HG03575 (cell line): ENCODE data around the gene ZNF600.
"Not testable (repeated sequence)": the region's sequence is repeated elsewhere in the genome, so short reads cannot be mapped to it uniquely, and the experiment has no call there.

ENCODE experiments used
- ATAC-seq: cut with Tn5 transposase; IDR thresholded peaks from one replicate; pipeline ENCODE4 v1.9.1; 2021; ENCODE audit not compliant: unreplicated experiment, insufficient number of reproducible peaks, low FRiP score; ENCODE audit errors: extremely low read depth

ZNF600 gene

GRCh38 chr19:52745919-52746318 lies 40.7 kb downstream of the ZNF600 start:
- not testable (repeated sequence) for ATAC-seq

- ATAC-seq = no peak
Observed at GRCh38 chr19:52743091-52743490, 43.5 kb downstream of the ZNF600 start.

DNA sequence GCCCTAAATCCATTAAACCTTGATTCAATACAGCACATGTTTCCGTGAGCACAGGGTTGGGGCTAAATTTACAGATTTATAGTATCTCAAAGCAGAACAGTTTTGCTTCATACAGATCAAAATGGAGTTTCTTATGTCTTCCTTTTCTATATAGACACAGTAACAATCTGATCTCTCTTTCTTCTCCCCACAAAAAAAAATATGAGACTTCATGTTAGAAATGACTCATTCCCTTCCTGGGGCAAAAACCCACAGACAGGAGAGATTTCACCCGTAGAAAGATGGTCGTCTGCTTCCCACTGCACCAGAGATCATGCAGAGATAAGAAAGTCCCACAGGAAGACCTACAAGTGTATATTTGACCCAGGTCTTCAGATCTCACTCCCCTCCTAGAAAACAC lies 44.1 kb downstream of the ZNF600 start:
- no peak for ATAC-seq

- ATAC-seq = no peak
Observed at GRCh38 chr19:52741951-52742485, 44.6 kb downstream of the ZNF600 start.

GRCh38 chr19:52741371-52741770 lies 45.2 kb downstream of the ZNF600 start:
- not testable (repeated sequence) for ATAC-seq

- ATAC-seq = no peak
Observed at GRCh38 chr19:52739576-52739975, 47.0 kb downstream of the ZNF600 start.

- no peak for ATAC-seq
Observed at GRCh38 chr19:52735734-52736133, 50.9 kb downstream of the ZNF600 start.

DNA sequence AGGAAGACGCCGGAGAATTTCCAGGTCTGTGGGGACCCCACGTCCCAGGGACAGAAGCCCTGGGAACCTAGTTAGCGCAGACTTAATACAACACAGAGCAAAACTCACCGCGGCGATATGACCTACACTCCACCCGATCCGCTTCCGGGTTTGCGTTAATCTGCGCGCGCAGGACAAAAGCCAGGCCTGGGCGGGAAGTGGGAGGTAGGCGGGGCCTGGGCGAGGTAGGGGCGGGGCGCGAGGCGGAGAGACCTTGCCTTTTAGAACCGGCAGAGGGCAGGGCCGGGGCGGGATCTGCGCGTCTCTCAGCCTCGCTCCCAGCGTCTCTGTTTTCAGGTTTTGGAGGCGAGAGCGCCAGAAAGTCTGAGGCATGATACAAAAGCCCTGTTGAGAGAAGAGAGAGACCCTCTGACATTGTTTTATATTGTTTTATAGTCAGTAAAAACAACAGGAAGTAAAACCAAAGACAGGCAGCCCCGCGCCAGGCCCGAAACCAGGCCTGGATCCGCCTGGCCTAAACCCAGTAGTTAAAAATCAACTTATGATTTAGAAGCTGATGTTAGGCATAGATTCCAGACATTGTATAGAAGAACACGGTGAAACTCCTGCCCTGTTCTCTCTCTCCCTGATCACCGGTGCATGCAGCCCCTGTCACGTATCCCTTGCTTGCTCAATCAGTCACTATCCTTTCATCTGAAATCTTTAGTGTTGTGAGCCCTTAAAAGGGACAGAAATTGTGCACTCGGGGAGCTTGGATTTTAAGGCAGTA lies 51.5 kb downstream of the ZNF600 start, which contains the start of gene ZNF611:
Gene ZNF611 (minus strand): TSS at position 152 of the 769 bp plus-strand sequence. CDS start 19,150 bp downstream, outside the sequence.
- no peak for ATAC-seq

DNA sequence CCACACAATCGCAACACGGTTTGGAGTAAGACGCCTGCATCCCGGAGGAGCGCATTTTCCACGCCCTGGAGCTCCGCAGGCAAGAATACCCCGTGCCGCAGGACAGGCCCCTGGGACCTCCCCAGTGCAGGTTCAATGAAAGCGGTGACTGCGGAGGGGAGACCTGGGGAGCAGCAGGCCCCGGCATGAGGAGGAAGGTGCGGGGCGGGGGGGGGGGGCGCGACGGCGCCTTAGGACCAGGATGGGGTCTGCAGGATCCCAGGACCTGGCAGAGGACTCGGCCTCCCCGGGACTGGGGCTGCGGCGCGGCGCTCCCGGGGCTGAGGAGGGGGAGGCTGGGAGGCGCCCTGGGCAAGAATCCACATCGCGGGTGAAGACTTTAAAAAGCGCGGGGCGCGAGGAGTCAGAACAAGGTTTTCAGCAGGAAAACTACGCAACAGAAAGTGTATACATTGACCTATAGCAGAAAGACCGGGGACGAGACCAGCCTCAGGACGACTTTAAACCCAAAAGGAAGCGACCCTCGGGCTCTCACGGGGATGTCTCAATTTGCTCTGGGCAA lies 52.2 kb downstream of the ZNF600 start:
- no peak for ATAC-seq

GRCh38 chr19:52726051-52726450 lies 60.5 kb downstream of the ZNF600 start:
- not testable (repeated sequence) for ATAC-seq

DNA sequence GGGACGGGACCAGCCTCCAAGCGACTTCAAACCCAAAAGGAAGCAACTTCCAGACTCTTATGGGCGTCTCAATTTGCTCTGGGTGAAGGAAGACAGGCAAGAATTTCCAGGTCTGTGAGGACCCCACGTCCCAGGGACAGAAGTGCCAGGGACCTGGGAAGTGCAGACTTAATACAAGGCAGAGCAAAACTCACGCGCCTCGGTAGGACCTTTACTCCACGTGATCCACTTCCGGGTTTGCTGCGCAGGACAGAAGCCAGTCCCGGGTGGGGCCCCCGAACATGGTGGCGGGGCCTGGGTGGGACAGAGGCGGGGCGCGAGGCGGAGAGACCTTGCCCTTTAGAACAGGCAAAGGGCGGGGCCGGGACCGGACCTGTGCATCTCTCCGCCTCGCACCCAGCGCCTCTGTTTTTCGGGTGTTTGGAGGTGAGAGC lies 61.0 kb downstream of the ZNF600 start:
- ATAC-seq = no peak

DNA sequence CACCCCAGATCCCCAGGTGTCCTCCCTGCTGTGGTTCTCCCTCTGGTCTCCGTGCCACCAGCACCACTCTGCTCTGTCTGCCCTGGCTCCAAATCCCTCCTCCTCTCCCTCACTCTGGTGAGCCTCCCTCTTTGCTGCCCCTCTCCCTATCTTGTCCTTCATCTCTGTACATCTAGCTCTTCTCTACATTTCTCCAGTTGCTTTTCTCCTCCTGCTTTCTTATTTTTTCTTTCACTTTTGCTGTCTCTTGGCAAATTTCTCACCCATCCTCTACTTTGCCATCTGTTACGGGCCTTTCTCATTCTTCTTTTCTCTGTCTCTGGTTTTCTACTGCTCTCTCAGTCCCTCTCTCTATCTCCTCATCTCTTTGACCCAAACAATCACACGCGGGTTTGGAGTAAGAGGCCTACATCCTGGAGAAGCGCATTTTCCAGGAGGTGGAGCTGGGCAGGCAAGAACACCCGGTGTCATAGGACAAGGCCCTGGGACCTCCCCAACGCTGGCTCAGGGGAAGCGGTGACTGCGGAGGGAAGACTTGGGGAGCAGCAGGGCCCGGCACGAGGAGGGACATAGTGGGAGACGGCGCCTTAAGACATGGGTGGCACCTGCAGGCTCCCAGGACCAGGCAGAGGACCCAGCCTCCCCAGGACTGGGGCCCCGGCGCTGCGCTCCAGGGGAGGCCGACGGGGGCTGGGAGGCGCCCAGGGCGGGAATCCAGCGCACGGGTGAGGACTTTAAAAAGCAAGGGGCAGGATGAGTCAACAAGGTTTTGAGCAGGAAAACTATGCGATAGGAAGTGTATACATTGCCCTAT lies 61.7 kb downstream of the ZNF600 start:
- no peak for ATAC-seq

- ATAC-seq = not testable (repeated sequence)
Observed at GRCh38 chr19:52723907-52724598, 62.5 kb downstream of the ZNF600 start.

- no peak for ATAC-seq
Observed at GRCh38 chr19:52722062-52723003, 64.3 kb downstream of the ZNF600 start.

- ATAC-seq = not testable (repeated sequence)
Observed at GRCh38 chr19:52720541-52720940, 66.0 kb downstream of the ZNF600 start.

DNA sequence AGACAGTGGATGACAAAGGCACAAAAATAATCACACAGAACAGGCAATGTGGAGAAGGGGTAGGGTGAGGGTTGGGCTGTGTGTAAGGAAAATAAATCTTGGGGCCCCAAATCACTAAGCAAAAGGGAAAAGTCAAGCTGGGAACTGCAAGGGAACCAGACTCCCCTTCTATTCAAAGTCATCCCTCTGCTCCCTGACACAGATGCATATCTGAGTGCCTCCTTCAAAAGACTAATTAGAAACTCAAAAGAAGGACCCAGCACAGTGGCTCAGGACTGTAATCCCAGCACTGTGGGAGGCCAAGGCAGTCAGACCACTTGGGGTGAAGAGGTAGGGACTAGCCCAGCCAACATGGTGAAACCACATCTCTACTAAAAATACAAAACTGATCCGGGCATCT lies 70.1 kb downstream of the ZNF600 start:
- ATAC-seq = no peak

- not testable (repeated sequence) for ATAC-seq
Observed at GRCh38 chr19:52715902-52716301, 70.7 kb downstream of the ZNF600 start.

GRCh38 chr19:52715330-52715729 lies 71.3 kb downstream of the ZNF600 start:
- not testable (repeated sequence) for ATAC-seq
